ENCODE results near the gene CCSAP. TPM values are rescaled to one million over a fixed set of nuclear protein-coding genes. Genes with fewer than 3 reads are reported as not detected.
A peak's percentile ranks its signal among the peaks of the same experiment; 100 is the strongest.

Gene CCSAP
- total RNA-seq, 1 experiment from 2014 or later = 39.0 TPM

- H3K36me3 ChIP-seq = no peaks in the 10 kb centered on the region
- H3K4me3 ChIP-seq = no peak overlapping the region
- no peak for DNase-seq
- H3K9me3 ChIP-seq (replicated peaks) = 0 out of 2 replicates have a peak, but pooled peaks cover 4% of the 10 kb centered on the region
- no peak overlapping the region for H3K27ac ChIP-seq
- 0 out of 2 replicates have a peak, but pooled peaks cover 3% of the 10 kb centered on the region for H3K27me3 ChIP-seq
- peaks cover 8% of the 10 kb centered on the region; the same call in 1 of the 2 replicates for H3K4me1 ChIP-seq
These were observed 31.6 kb upstream of the CCSAP start for GRCh38 chr1:229374485-229374884.

- Histone ChIP-seq H3K36me3 (no peaks in the 10 kb centered on the region), H3K4me3 (no peak overlapping the region), H3K27me3 (0 out of 2 replicates have a peak, but pooled peaks cover 3% of the 10 kb centered on the region), H3K4me1 (peaks cover 8% of the 10 kb centered on the region; the same call in 1 of the 2 replicates), H3K9me3 (replicated peaks) (0 out of 2 replicates have a peak, but pooled peaks cover 4% of the 10 kb centered on the region), H3K27ac (no peak overlapping the region)
- DNase-seq = no peak
These were observed 30.5 kb upstream of the CCSAP start for GRCh38 chr1:229373395-229373794.

GRCh38 chr1:229372251-229372650, 29.4 kb upstream of the CCSAP start:
- DNase-seq = no peak
- Histone ChIP-seq H3K27ac (no peak overlapping the region), H3K4me3 (no peak overlapping the region), H3K9me3 (replicated peaks) (0 out of 2 replicates have a peak, but pooled peaks cover 4% of the 10 kb centered on the region), H3K27me3 (0 out of 2 replicates have a peak, but pooled peaks cover 3% of the 10 kb centered on the region), H3K4me1 (peaks cover 8% of the 10 kb centered on the region; the same call in 1 of the 2 replicates), H3K36me3 (no peaks in the 10 kb centered on the region)

GRCh38 chr1:229371624-229372023, 28.8 kb upstream of the CCSAP start:
- H3K4me3 ChIP-seq = no peak overlapping the region
- no peaks in the 10 kb centered on the region for H3K36me3 ChIP-seq
- 0 out of 2 replicates have a peak, but pooled peaks cover 3% of the 10 kb centered on the region for H3K27me3 ChIP-seq
- H3K27ac ChIP-seq = no peak overlapping the region
- 0 out of 2 replicates have a peak, but pooled peaks cover 4% of the 10 kb centered on the region for H3K9me3 ChIP-seq (replicated peaks)
- H3K4me1 ChIP-seq = peaks cover 8% of the 10 kb centered on the region; the same call in 1 of the 2 replicates
- DNase-seq = no peak

GRCh38 chr1:229370601-229371021, 27.8 kb upstream of the CCSAP start:
- 0 out of 2 replicates have a peak, but pooled peaks cover 4% of the 10 kb centered on the region for H3K9me3 ChIP-seq (replicated peaks)
- peaks cover 8% of the 10 kb centered on the region; the same call in 1 of the 2 replicates for H3K4me1 ChIP-seq
- DNase-seq = peak; percentile 80 to 91
- no peak overlapping the region for H3K4me3 ChIP-seq
- H3K27ac ChIP-seq = no peak overlapping the region
- 0 out of 2 replicates have a peak, but pooled peaks cover 3% of the 10 kb centered on the region for H3K27me3 ChIP-seq
- no peaks in the 10 kb centered on the region for H3K36me3 ChIP-seq

GRCh38 chr1:229368347-229368746, 25.5 kb upstream of the CCSAP start:
- no peak for DNase-seq
- Histone ChIP-seq H3K27ac (no peak overlapping the region), H3K27me3 (peaks cover 9% of the 10 kb centered on the region; the same call in 1 of the 2 replicates)

GRCh38 chr1:229365569-229365968, 22.7 kb upstream of the CCSAP start:
- Histone ChIP-seq H3K4me3 (no peak overlapping the region), H3K36me3 (no peaks in the 10 kb centered on the region), H3K4me1 (0 out of 2 replicates have a peak, but pooled peaks cover 2% of the 10 kb centered on the region), H3K9me3 (replicated peaks) (no peaks in the 10 kb centered on the region), H3K27me3 (peaks cover 9% of the 10 kb centered on the region; the same call in 1 of the 2 replicates), H3K27ac (no peak overlapping the region)
- DNase-seq = no peak

More at GRCh38 chr1:229368347-229368746, 25.5 kb upstream of the CCSAP start:
- Histone ChIP-seq H3K4me1 (peaks cover 8% of the 10 kb centered on the region; the same call in 1 of the 2 replicates), H3K36me3 (no peaks in the 10 kb centered on the region), H3K9me3 (replicated peaks) (0 out of 2 replicates have a peak, but pooled peaks cover 4% of the 10 kb centered on the region), H3K4me3 (no peak overlapping the region)

GRCh38 chr1:229364207-229365065, 21.6 kb upstream of the CCSAP start:
- Histone ChIP-seq H3K4me3 (no peak overlapping the region), H3K4me1 (no peaks in the 10 kb centered on the region), H3K36me3 (no peaks in the 10 kb centered on the region), H3K9me3 (replicated peaks) (no peaks in the 10 kb centered on the region), H3K27me3 (peaks cover 6% of the 10 kb centered on the region; the same call in 1 of the 2 replicates), H3K27ac (no peak overlapping the region)
- DNase-seq = no peak

- no peak for DNase-seq
- Histone ChIP-seq H3K36me3 (no peaks in the 10 kb centered on the region), H3K27ac (no peak overlapping the region), H3K4me3 (no peak overlapping the region), H3K9me3 (replicated peaks) (no peaks in the 10 kb centered on the region), H3K27me3 (peaks cover 6% of the 10 kb centered on the region; the same call in 1 of the 2 replicates), H3K4me1 (no peaks in the 10 kb centered on the region)
These were observed 20.9 kb upstream of the CCSAP start for GRCh38 chr1:229363723-229364122.

GRCh38 chr1:229360420-229360819, 17.6 kb upstream of the CCSAP start:
- DNase-seq = no peak
- peaks cover 6% of the 10 kb centered on the region; the same call in 1 of the 2 replicates for H3K27me3 ChIP-seq

GRCh38 chr1:229355661-229356060, 12.8 kb upstream of the CCSAP start:
- H3K27me3 ChIP-seq = no peaks in the 10 kb centered on the region
- H3K27ac ChIP-seq = no peak overlapping the region
- no peak overlapping the region for H3K4me3 ChIP-seq

More at GRCh38 chr1:229360420-229360819, 17.6 kb upstream of the CCSAP start:
- no peak overlapping the region for H3K4me3 ChIP-seq
- no peak overlapping the region for H3K27ac ChIP-seq
- H3K36me3 ChIP-seq = no peaks in the 10 kb centered on the region
- no peaks in the 10 kb centered on the region for H3K9me3 ChIP-seq (replicated peaks)
- H3K4me1 ChIP-seq = no peaks in the 10 kb centered on the region

GRCh38 chr1:229354226-229354625, 11.4 kb upstream of the CCSAP start:
- peaks cover 5% of the 10 kb centered on the region; the same call in 1 of the 2 replicates for H3K9me3 ChIP-seq (replicated peaks)
- no peaks in the 10 kb centered on the region for H3K4me1 ChIP-seq
- DNase-seq = no peak
- H3K27ac ChIP-seq = no peak overlapping the region
- H3K4me3 ChIP-seq = no peak overlapping the region
- no peaks in the 10 kb centered on the region for H3K36me3 ChIP-seq
- no peaks in the 10 kb centered on the region for H3K27me3 ChIP-seq

More at GRCh38 chr1:229355661-229356060, 12.8 kb upstream of the CCSAP start:
- Histone ChIP-seq H3K36me3 (no peaks in the 10 kb centered on the region), H3K4me1 (no peaks in the 10 kb centered on the region), H3K9me3 (replicated peaks) (peaks cover 5% of the 10 kb centered on the region; the same call in 1 of the 2 replicates)
- DNase-seq = no peak

- Histone ChIP-seq H3K36me3 (no peaks in the 10 kb centered on the region), H3K27me3 (no peaks in the 10 kb centered on the region), H3K27ac (no peak overlapping the region), H3K4me1 (no peaks in the 10 kb centered on the region), H3K9me3 (replicated peaks) (peaks cover 5% of the 10 kb centered on the region; the same call in 1 of the 2 replicates), H3K4me3 (no peak overlapping the region)
- DNase-seq = no peak
These were observed 10.1 kb upstream of the CCSAP start for GRCh38 chr1:229352975-229353374.

- H3K27ac ChIP-seq = no peak overlapping the region
- no peaks in the 10 kb centered on the region for H3K27me3 ChIP-seq
- H3K4me3 ChIP-seq = no peak overlapping the region
- no peaks in the 10 kb centered on the region for H3K4me1 ChIP-seq
- no peak for DNase-seq
- no peaks in the 10 kb centered on the region for H3K36me3 ChIP-seq
- H3K9me3 ChIP-seq (replicated peaks) = peaks cover 5% of the 10 kb centered on the region; the same call in 1 of the 2 replicates
These were observed 6.9 kb upstream of the CCSAP start for GRCh38 chr1:229349463-229350385.

Measured in SJCRH30 (cell line).